SU-DHL-6 (cell line): ENCODE measurements around the gene FXYD7.

Experiments
- EZH2phosphoT487 ChIP-seq: fragments of 200-600 bp; sonication (generic), shearing (Covaris generic); conservative IDR thresholded peaks from 2 replicates; pipeline ENCODE4 v1.6.1; 2018; ENCODE audit warnings: mild to moderate bottlenecking, antibody characterized with exemption, low read length, moderate library complexity, mixed read lengths
- TF ChIP-seq, protein P1 (sequence below): fragments of 200-600 bp; sonication (generic); IDR thresholded peaks from one replicate; pipeline ENCODE4 v1.5.1; 2017; ENCODE audit warnings: antibody characterized with exemption, mild to moderate bottlenecking, low read length, moderate library complexity; ENCODE audit not compliant: insufficient read depth, poor library complexity, severe bottlenecking

DNA sequence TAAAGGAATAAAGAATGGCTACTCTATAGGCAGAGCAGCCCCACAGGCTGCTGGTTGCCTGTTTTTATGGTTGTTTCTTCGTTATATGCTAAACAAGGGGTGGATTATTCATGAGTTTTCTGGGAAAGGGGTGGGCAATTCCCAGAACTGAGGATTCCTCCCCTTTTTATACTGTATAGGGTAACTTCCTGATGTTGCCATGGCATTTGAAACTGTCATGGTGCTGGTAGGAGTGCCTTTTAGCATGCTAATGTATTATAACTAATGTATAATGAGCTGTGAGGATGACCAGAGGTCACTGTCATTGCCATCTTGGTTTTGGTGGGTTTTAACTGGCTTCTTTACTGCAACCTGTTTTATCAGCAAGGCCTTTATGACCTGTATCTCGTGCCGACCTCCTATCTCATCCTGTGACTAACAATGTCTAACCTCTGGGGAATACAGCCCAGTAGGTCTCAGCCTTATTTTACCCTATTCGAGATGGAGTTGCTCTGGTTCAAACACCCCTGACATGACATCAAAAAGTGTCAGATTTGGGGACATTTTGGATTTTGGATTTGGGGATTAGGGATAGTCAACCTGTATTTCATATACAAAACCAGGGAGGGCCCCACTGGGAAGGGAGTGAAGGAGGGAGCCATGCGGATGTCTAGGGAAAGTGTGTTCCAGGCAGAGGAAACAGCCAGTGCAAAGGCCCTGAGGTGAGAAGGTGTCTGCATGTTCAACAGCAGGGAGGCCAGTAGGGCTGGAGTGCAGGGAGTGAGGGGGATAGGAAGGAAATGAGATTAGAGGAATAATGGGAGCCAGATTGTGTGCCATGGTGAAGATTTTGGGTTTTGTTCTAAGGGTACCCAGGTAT is 22.4 kb downstream of the FXYD7 start:
- TF ChIP-seq, protein P1, sequence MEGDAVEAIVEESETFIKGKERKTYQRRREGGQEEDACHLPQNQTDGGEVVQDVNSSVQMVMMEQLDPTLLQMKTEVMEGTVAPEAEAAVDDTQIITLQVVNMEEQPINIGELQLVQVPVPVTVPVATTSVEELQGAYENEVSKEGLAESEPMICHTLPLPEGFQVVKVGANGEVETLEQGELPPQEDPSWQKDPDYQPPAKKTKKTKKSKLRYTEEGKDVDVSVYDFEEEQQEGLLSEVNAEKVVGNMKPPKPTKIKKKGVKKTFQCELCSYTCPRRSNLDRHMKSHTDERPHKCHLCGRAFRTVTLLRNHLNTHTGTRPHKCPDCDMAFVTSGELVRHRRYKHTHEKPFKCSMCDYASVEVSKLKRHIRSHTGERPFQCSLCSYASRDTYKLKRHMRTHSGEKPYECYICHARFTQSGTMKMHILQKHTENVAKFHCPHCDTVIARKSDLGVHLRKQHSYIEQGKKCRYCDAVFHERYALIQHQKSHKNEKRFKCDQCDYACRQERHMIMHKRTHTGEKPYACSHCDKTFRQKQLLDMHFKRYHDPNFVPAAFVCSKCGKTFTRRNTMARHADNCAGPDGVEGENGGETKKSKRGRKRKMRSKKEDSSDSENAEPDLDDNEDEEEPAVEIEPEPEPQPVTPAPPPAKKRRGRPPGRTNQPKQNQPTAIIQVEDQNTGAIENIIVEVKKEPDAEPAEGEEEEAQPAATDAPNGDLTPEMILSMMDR = no peak
- TF ChIP-seq EZH2phosphoT487 = no peak
